Tibial nerve (tissue), 4 donors: ENCODE measurements around the gene KRTAP5-7.

Experiments
- EP300 ChIP-seq, 2 donors: sonication (generic); formaldehyde crosslinking; IDR thresholded peaks; one replicate each; pipeline ENCODE4 v1.6.1; 2017; ENCODE audit warnings: antibody characterized with exemption in 2 of 2, mild to moderate bottlenecking in 1 of 2
- POLR2A ChIP-seq, 2 donors: fragments of 450-650 bp; IDR thresholded peaks; one replicate each; pipeline ENCODE4 v1.6.1; 2017; ENCODE audit warnings: antibody characterized with exemption in 2 of 2, mild to moderate bottlenecking in 2 of 2, moderate library complexity in 2 of 2
- TF ChIP-seq, protein P1 (sequence below), 5 experiments: fragments of 200-600 bp in 3 of 5; fragments of 450-650 bp in 2 of 5; sonication (generic) in 3 of 5; IDR thresholded peaks; one replicate each; pipeline ENCODE4 v1.5.1; 2016 to 2019; ENCODE audit warnings: antibody characterized with exemption in 5 of 5, mild to moderate bottlenecking in 3 of 5, moderate library complexity in 2 of 5

DNA sequence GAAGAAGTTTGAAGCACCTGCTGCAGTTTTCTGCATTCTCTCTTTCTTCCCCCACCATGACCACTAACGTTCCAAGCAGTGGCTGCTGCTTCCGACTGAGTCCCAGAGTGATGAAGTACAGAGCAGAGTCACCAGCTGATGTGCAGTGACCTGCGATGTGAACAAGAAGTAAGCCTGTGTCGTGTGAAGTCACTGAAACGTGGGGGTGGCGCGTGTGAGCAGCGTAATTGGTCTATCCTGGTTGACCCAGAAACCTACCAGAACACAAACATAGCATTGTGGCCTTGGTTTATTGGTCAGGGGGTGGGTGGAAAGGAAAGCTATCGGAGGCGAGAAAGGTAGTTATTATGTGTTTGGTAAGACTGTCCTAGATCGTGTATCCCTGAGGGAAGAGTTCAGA is 3.5 kb downstream of the KRTAP5-7 start:
- TF ChIP-seq, protein P1, sequence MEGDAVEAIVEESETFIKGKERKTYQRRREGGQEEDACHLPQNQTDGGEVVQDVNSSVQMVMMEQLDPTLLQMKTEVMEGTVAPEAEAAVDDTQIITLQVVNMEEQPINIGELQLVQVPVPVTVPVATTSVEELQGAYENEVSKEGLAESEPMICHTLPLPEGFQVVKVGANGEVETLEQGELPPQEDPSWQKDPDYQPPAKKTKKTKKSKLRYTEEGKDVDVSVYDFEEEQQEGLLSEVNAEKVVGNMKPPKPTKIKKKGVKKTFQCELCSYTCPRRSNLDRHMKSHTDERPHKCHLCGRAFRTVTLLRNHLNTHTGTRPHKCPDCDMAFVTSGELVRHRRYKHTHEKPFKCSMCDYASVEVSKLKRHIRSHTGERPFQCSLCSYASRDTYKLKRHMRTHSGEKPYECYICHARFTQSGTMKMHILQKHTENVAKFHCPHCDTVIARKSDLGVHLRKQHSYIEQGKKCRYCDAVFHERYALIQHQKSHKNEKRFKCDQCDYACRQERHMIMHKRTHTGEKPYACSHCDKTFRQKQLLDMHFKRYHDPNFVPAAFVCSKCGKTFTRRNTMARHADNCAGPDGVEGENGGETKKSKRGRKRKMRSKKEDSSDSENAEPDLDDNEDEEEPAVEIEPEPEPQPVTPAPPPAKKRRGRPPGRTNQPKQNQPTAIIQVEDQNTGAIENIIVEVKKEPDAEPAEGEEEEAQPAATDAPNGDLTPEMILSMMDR (IDR thresholded peaks at IDR 0.05): no peak
- TF ChIP-seq POLR2A (IDR thresholded peaks at IDR 0.05) (no peak), EP300 (IDR thresholded peaks at IDR 0.05) (no peak)
